ENCODE results near the gene KCNH2.

- TF ChIP-seq CTCF (IDR thresholded peaks at IDR 0.05; ENCODE audit: low read depth, low read length, missing input control), result no peak
- TF ChIP-seq SP1 (IDR thresholded peaks at IDR 0.05), result peak; percentile 80
- no peak for TF ChIP-seq JUND (IDR thresholded peaks at IDR 0.05)
- TF ChIP-seq RXRA (IDR thresholded peaks at IDR 0.05), result peak in 1 of 2 donors; percentile 48
- no peak for TF ChIP-seq REST (IDR thresholded peaks at IDR 0.05)
- TF ChIP-seq GABPA (IDR thresholded peaks at IDR 0.05 in 1 of 2, conservative IDR thresholded peaks at IDR 0.05 in 1 of 2), result no peak
- TF ChIP-seq TAF1 (conservative IDR thresholded peaks at IDR 0.05), result no peak
Observed at GRCh38 chr7:150901160-150902035, 76.7 kb downstream of the KCNH2 start.
